Mesenchymal stem cell (in vitro differentiated cells and primary cell): ENCODE measurements around the gene TBC1D17. TPM values are rescaled to one million over a fixed set of nuclear protein-coding genes. Genes with fewer than 3 reads are reported as not detected.

ENCODE experiments used
- DNase-seq: peaks from one replicate; pipeline ENCODE4 v3.0.0-alpha.2; 2013
- H2AFZ ChIP-seq: one replicate; pipeline ENCODE4 v1.6.1; 2013; ENCODE audit warnings: low read depth, mild to moderate bottlenecking, control low read depth, inconsistent platforms, low read length, moderate library complexity
- H2AK5ac ChIP-seq: 2 replicates; pipeline ENCODE4 v1.6.1; 2013; ENCODE audit warnings: low read length, moderate library complexity, mild to moderate bottlenecking, inconsistent platforms; ENCODE audit not compliant: severe bottlenecking
- H2BK120ac ChIP-seq: one replicate; pipeline ENCODE4 v1.6.1; 2013; ENCODE audit warnings: low read depth, mild to moderate bottlenecking, inconsistent platforms, low read length, moderate library complexity
- H2BK12ac ChIP-seq, 2 experiments: one replicate each; pipeline ENCODE4 v1.6.1; 2013; ENCODE audit warnings: inconsistent platforms in 2 of 2, low read length in 2 of 2, mild to moderate bottlenecking in 2 of 2, moderate library complexity in 2 of 2, control low read depth in 1 of 2
- H2BK15ac ChIP-seq: one replicate; pipeline ENCODE4 v1.6.1; 2013; ENCODE audit warnings: mild to moderate bottlenecking, low read depth, inconsistent platforms; ENCODE audit not compliant: poor library complexity, severe bottlenecking
- H2BK5ac ChIP-seq: 2 replicates; pipeline ENCODE4 v1.6.1; 2013; ENCODE audit warnings: low read depth, mild to moderate bottlenecking, low read length, control low read depth, inconsistent platforms; ENCODE audit not compliant: poor library complexity, severe bottlenecking
- H3K14ac ChIP-seq, 2 experiments: one replicate each; pipeline ENCODE4 v1.6.1; 2013; ENCODE audit warnings: inconsistent platforms in 2 of 2, low read length in 2 of 2, control low read depth in 1 of 2, mild to moderate bottlenecking in 1 of 2, moderate library complexity in 1 of 2
- H3K18ac ChIP-seq, 2 experiments: one replicate each; pipeline ENCODE4 v1.6.1; 2013; ENCODE audit warnings: inconsistent platforms in 2 of 2, low read length in 2 of 2, control low read depth in 1 of 2, low read depth in 1 of 2, mild to moderate bottlenecking in 1 of 2
- H3K23ac ChIP-seq, 2 experiments: one replicate each; pipeline ENCODE4 v1.6.1; 2013; ENCODE audit warnings: inconsistent platforms in 2 of 2, low read length in 2 of 2, mild to moderate bottlenecking in 2 of 2, moderate library complexity in 2 of 2, control low read depth in 1 of 2
- H3K27ac ChIP-seq: 2 replicates; pipeline ENCODE4 v1.5.1; 2013; ENCODE audit warnings: mild to moderate bottlenecking, moderate library complexity, low read length, control low read depth, inconsistent platforms; ENCODE audit not compliant: poor library complexity, severe bottlenecking
- H3K27me3 ChIP-seq, 2 experiments: 2 replicates each; pipeline versions ENCODE4 v1.6.1 to v1.7.0; 2013; ENCODE audit warnings: low read length in 2 of 2, mild to moderate bottlenecking in 2 of 2, moderate library complexity in 2 of 2, control low read depth in 1 of 2, inconsistent platforms in 1 of 2; ENCODE audit not compliant: control insufficient read depth in 1 of 2, insufficient read depth in 1 of 2
- H3K36me3 ChIP-seq, 2 experiments: 2 replicates each; pipeline versions ENCODE4 v1.6.1 to v1.7.0; 2013; ENCODE audit warnings: low read length in 2 of 2, control low read depth in 1 of 2, inconsistent platforms in 1 of 2, low read depth in 1 of 2, mild to moderate bottlenecking in 1 of 2; ENCODE audit not compliant: insufficient read depth in 2 of 2, control insufficient read depth in 1 of 2
- H3K4ac ChIP-seq, 2 experiments: one replicate each; pipeline ENCODE4 v1.6.1; 2013; ENCODE audit warnings: inconsistent platforms in 2 of 2, low read length in 2 of 2, mild to moderate bottlenecking in 2 of 2, moderate library complexity in 2 of 2, control low read depth in 1 of 2, low read depth in 1 of 2
- H3K4me1 ChIP-seq: 2 replicates; pipeline ENCODE4 v1.6.1; 2013; ENCODE audit warnings: low read depth, low read length, control low read depth; ENCODE audit not compliant: control insufficient read depth, insufficient read depth
- H3K4me2 ChIP-seq: 2 replicates; pipeline ENCODE4 v1.6.1; 2013; ENCODE audit warnings: low read length, mild to moderate bottlenecking, inconsistent platforms; ENCODE audit not compliant: poor library complexity, severe bottlenecking
- H3K4me3 ChIP-seq, 2 experiments: 2 replicates each; pipeline versions ENCODE4 v1.5.1 to v1.7.0; 2013; ENCODE audit warnings: low read length in 2 of 2, mild to moderate bottlenecking in 2 of 2, control low read depth in 1 of 2, low read depth in 1 of 2; ENCODE audit not compliant: insufficient read depth in 1 of 2
- H3K79me1 ChIP-seq: replicated peaks from 2 replicates; pipeline ENCODE4 v1.6.1; 2013; ENCODE audit warnings: mild to moderate bottlenecking, control low read depth, low read length, inconsistent platforms; ENCODE audit not compliant: poor library complexity, severe bottlenecking
- H3K9ac ChIP-seq: 2 replicates; pipeline ENCODE4 v1.7.0; 2013; ENCODE audit warnings: mild to moderate bottlenecking, low read length, moderate library complexity
- H3K9me3 ChIP-seq: 2 replicates; pipeline ENCODE4 v1.7.0; 2013; ENCODE audit warnings: mild to moderate bottlenecking, low read length; ENCODE audit not compliant: control insufficient read depth
- H4K8ac ChIP-seq: one replicate; pipeline ENCODE4 v1.6.1; 2013; ENCODE audit warnings: inconsistent platforms, mild to moderate bottlenecking, low read length, moderate library complexity
- H4K91ac ChIP-seq: one replicate; pipeline ENCODE4 v1.6.1; 2013; ENCODE audit warnings: mild to moderate bottlenecking, low read length, inconsistent platforms
- WGBS: methylation state at CpG from one replicate; pipeline ENCODE4 v1.1.7; 2013; ENCODE audit warnings: mixed read lengths; 5-methylcytosine and 5-hydroxymethylcytosine counted together
- polyA plus RNA-seq, 2 experiments: library from polyadenylated mRNA; stranded (reverse); fragments of 200-250 nt; gene quantifications; one replicate each; pipeline ENCODE4 v1.2.3, GENCODE V29; 2013

TBC1D17 gene
- 51.0 TPM for polyA plus RNA-seq (2013, experiment 1 of 2)
- polyA plus RNA-seq (2013, experiment 2 of 2) = 50.4 TPM

DNA sequence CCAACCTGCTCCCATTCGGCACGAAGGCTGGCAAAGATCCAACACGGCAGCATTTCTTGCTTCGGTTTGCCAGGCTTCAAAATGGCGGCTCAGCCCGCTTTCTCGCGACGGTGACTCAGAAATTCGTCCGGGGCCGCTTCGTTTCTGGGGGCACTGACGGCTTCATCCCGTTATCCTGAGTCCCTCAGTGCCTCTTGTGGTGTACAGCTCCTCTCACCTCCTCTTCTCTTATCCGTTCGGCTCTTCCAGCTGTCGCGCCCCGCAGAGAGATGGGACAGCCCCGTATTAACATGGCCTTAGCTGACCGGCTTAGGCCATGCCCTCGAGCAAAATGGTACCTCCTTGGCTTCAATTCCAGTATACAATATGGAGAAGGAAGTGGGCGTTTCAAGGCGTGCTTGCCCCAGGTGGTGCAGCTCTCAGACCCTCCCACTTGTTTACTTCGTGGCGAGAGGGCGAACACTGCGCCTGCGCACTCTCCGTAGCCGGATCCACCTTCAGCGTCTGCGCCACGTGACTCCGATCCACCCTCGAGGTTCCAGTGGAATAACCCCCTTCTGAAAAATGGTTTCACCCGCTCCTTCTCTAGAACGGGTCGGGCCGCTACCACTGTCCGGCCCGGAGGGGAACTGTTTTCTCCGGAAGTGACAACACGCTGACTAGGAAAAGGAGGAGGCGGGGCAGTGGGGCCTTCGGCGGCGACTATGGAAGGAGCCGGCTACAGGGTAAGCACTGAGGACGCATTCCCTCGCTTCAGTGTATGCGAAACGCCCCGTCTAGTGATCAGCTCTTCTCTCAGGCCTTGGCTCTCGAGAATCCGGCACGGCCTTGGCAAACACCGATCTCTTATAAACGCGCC, at the start of gene TBC1D17, which contains the start of gene AKT1S1:
Gene TBC1D17, plus strand, starts transcription at position 683 of the 859 bp plus-strand sequence. Its CDS starts 22 bp downstream, at position 705.
Gene AKT1S1, minus strand, starts transcription at position 336 of the 859 bp plus-strand sequence. CDS start 4,060 bp downstream, outside the sequence.
- peak within 1 kb of the TSS; percentile 99 for H3K27ac ChIP-seq
- H3K9ac ChIP-seq = peak within 1 kb of the TSS; percentile 100
- H4K8ac ChIP-seq = peak within 1 kb of the TSS; percentile 99
- peak within 1 kb of the TSS; percentile 99 for H2BK15ac ChIP-seq
- H2BK120ac ChIP-seq = peak within 1 kb of the TSS; percentile 93
- H3K4ac ChIP-seq = peak within 1 kb of the TSS; percentile 100
- H2BK5ac ChIP-seq = peak within 1 kb of the TSS; percentile 98
- peaks cover 54% of the 10 kb centered on the region for H3K79me1 ChIP-seq
- peak within 1 kb of the TSS in 1 of 2 experiments; percentile 95 for H3K23ac ChIP-seq
- H3K4me1 ChIP-seq = peaks cover 30% of the 10 kb centered on the region
- peak within 1 kb of the TSS; percentile 82 for H3K4me2 ChIP-seq
- peak within 1 kb of the TSS; percentile 65 to 73 for H2BK12ac ChIP-seq
- peak; percentile 100 for DNase-seq
- no peaks in the 10 kb centered on the region for H3K27me3 ChIP-seq
- H4K91ac ChIP-seq = peak within 1 kb of the TSS; percentile 100
- peak within 1 kb of the TSS; percentile 98 to 100 for H3K18ac ChIP-seq
- H3K4me3 ChIP-seq = peak within 1 kb of the TSS; percentile 92 to 99
- H3K9me3 ChIP-seq = no peaks in the 10 kb centered on the region
- peak within 1 kb of the TSS; percentile 77 for H2AFZ ChIP-seq
- under 1% methylated on average over 61 of the region's 61 CpGs for WGBS
- H2AK5ac ChIP-seq = peak within 1 kb of the TSS; percentile 97
- peaks cover 49 to 59% of the 10 kb centered on the region in 2 experiments for H3K36me3 ChIP-seq
- peak within 1 kb of the TSS in 1 of 2 experiments; percentile 98 for H3K14ac ChIP-seq

DNA sequence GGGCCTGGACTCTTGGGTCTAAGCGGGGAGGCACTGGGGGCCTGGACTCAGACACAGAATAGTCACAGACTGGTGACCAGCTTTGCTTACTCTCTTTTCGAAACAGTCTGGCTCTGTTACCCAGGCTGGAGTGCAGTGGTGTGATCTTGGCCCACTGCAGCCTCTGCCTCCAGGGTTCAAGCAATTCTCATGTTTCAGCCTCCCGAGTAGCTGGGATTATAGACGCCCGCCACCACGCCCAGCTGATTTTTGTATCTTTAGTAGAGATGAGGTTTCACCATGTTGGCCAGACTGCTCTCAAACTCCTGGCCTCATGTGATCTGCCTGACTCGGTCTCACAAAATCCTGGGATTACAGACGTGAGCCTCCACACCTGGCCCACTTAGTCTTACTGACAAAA, 48.3 kb upstream of the TBC1D17 start:
- Histone ChIP-seq H2AK5ac (no peak overlapping the region), H3K4me1 (peaks cover 24% of the 10 kb centered on the region), H2BK5ac (no peak overlapping the region), H3K79me1 (peaks cover 60% of the 10 kb centered on the region), H3K23ac (no peak overlapping the region), H4K91ac (no peak overlapping the region), H3K36me3 (peaks cover 66 to 80% of the 10 kb centered on the region in 2 experiments), H3K9ac (no peak overlapping the region), H3K4me2 (no peak overlapping the region), H3K4ac (no peak overlapping the region), H3K4me3 (no peak overlapping the region), H3K27ac (no peak overlapping the region), H3K9me3 (no peaks in the 10 kb centered on the region), H3K18ac (no peak overlapping the region), H2BK120ac (no peak overlapping the region), H2BK15ac (no peak overlapping the region), H2AFZ (no peak overlapping the region), H4K8ac (no peak overlapping the region), H3K14ac (no peak overlapping the region), H2BK12ac (no peak overlapping the region), H3K27me3 (no peaks in the 10 kb centered on the region)
- WGBS = 96% methylated on average over 8 of the region's 8 CpGs
- DNase-seq = no peak

DNA sequence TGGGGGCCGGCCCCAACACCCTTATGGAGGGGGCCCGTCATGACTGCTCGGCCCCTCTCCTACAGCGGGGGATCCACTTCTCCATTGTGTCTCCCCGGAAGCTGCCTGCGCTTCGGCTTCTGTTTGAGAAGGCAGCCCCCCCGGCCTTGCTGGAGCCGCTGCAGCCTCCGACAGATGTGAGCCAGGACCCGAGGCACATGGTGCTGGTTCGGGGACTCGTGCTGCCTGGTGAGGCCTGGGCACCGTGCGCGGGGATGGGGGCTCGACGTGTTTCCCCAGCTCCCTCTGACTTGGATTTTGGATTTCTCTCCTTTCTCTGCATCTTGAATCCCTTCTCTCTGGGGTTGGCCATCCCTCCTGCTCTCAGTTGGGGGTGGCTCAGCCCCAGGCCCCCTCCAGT, 47.8 kb upstream of the TBC1D17 start:
- H4K91ac ChIP-seq = no peak overlapping the region
- no peak overlapping the region for H2BK120ac ChIP-seq
- H3K4me3 ChIP-seq = no peak overlapping the region
- H3K9ac ChIP-seq = no peak overlapping the region
- H2AFZ ChIP-seq = no peak overlapping the region
- no peak overlapping the region for H3K4ac ChIP-seq
- H3K14ac ChIP-seq = no peak overlapping the region
- no peak overlapping the region for H3K23ac ChIP-seq
- H4K8ac ChIP-seq = no peak overlapping the region
- H3K4me2 ChIP-seq = no peak overlapping the region
- 98% methylated on average over 18 of the region's 18 CpGs for WGBS
- no peak overlapping the region for H2AK5ac ChIP-seq
- H3K18ac ChIP-seq = no peak overlapping the region
- no peak overlapping the region for H2BK12ac ChIP-seq
- no peak for DNase-seq
- peaks cover 70 to 85% of the 10 kb centered on the region in 2 experiments for H3K36me3 ChIP-seq
- H3K79me1 ChIP-seq = peaks cover 61% of the 10 kb centered on the region
- no peak overlapping the region for H2BK15ac ChIP-seq
- H3K27me3 ChIP-seq = no peaks in the 10 kb centered on the region
- H3K4me1 ChIP-seq = peaks cover 24% of the 10 kb centered on the region
- H3K27ac ChIP-seq = no peak overlapping the region
- no peaks in the 10 kb centered on the region for H3K9me3 ChIP-seq
- H2BK5ac ChIP-seq = no peak overlapping the region

DNA sequence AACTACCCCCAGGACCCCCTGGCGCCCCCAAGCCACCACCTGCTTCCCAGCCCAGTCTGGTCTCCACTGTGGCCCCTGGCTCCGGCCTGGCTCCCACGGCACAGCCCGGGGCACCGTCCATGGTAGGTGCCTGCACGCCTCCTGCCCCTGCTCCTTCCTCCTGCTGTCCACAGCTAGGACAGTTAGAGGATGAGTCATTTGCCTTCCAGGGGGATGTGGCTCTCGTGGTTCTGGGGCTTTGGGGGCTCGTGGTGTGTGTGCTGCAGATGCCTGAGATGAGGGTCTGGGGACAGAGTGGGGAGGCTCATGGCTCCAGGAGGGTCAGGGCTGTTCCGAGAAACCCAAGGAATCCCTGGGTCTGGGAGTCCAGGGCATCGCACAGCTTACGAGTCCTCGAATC, 46.7 kb upstream of the TBC1D17 start:
- peaks cover 69% of the 10 kb centered on the region for H3K79me1 ChIP-seq
- H4K91ac ChIP-seq = no peak overlapping the region
- H3K36me3 ChIP-seq = peaks cover 79 to 92% of the 10 kb centered on the region in 2 experiments
- no peaks in the 10 kb centered on the region for H3K27me3 ChIP-seq
- no peak overlapping the region for H2AK5ac ChIP-seq
- H3K4me1 ChIP-seq = peaks cover 24% of the 10 kb centered on the region
- no peak overlapping the region for H2BK5ac ChIP-seq
- H3K14ac ChIP-seq = no peak overlapping the region
- WGBS = 91% methylated on average over 9 of the region's 12 CpGs
- H3K9ac ChIP-seq = no peak overlapping the region
- no peak overlapping the region for H2BK12ac ChIP-seq
- H3K4me2 ChIP-seq = no peak overlapping the region
- H2BK15ac ChIP-seq = no peak overlapping the region
- H3K4ac ChIP-seq = no peak overlapping the region
- no peak overlapping the region for H3K18ac ChIP-seq
- DNase-seq = no peak
- H3K9me3 ChIP-seq = no peaks in the 10 kb centered on the region
- no peak overlapping the region for H3K27ac ChIP-seq
- H2BK120ac ChIP-seq = no peak overlapping the region
- no peak overlapping the region for H3K23ac ChIP-seq
- H3K4me3 ChIP-seq = no peak overlapping the region
- no peak overlapping the region for H2AFZ ChIP-seq
- no peak overlapping the region for H4K8ac ChIP-seq
